IPS-15b (cell line): ENCODE measurements around the gene MRPL40.
A peak's percentile ranks its signal among the peaks of the same experiment; 100 is the strongest.

Experiments
- H3K27me3 ChIP-seq: one replicate; pipeline ENCODE4 v1.6.1; 2013; ENCODE audit warnings: low read length; ENCODE audit not compliant: control insufficient read depth, insufficient read depth
- H3K36me3 ChIP-seq: one replicate; pipeline ENCODE4 v1.6.1; 2013; ENCODE audit warnings: low read length; ENCODE audit not compliant: control insufficient read depth, insufficient read depth
- H3K4me1 ChIP-seq: one replicate; pipeline ENCODE4 v1.6.1; 2013; ENCODE audit warnings: mild to moderate bottlenecking, low read length; ENCODE audit not compliant: control insufficient read depth, insufficient read depth
- H3K4me3 ChIP-seq: one replicate; pipeline ENCODE4 v1.5.1; 2013; ENCODE audit warnings: low read depth, low read length
- H3K9ac ChIP-seq: one replicate; pipeline ENCODE4 v1.6.1; 2013; ENCODE audit warnings: low read depth, mild to moderate bottlenecking, low read length
- H3K9me3 ChIP-seq: one replicate; pipeline ENCODE4 v1.6.1; 2013; ENCODE audit warnings: mild to moderate bottlenecking, low read length; ENCODE audit not compliant: control insufficient read depth, insufficient read depth

Gene MRPL40

DNA sequence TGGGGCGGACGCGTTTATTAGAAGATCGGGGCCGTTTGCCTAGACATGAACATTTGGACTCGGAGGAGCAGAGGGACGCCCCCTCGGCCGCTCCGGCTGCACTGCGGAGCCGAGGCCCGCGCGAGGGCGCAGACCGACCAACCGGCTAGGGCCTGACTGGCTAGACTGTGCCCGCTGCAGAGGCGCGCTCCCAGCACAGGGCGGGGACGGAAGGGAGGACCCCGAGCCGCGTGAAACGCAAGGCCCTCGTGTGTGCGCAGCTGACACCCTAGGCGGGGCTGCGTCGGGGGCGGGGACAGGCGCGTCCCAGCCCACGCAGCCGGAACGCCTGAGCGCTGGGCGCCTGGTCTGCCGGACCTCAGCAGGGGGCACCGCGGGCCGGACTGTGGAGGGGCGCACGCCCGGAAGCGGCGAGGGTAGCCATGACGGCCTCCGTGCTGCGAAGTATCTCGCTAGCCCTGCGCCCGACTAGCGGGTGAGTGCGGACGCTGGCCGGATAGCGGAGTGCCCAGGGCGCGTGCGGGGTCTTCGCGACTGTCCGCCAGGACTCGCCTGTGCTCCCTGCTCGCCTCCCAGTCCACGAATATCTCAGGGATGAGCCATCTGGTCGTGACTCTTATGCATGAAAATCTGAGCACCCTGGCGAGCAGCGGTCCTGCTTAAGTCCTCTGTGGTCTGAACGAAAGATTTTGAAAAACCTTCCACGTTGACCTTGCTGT, at the start of gene MRPL40:
MRPL40 (plus strand) TSS at position 413 of the 719 bp plus-strand sequence; CDS start at position 423, 10 bp downstream.
- no peaks in the 10 kb centered on the region for H3K9me3 ChIP-seq
- peak within 1 kb of the TSS; percentile 95 for H3K9ac ChIP-seq
- H3K27me3 ChIP-seq = no peaks in the 10 kb centered on the region
- peak within 1 kb of the TSS; percentile 98 for H3K4me3 ChIP-seq
- H3K4me1 ChIP-seq = peaks cover 6% of the 10 kb centered on the region
- peaks cover 7% of the 10 kb centered on the region for H3K36me3 ChIP-seq

DNA sequence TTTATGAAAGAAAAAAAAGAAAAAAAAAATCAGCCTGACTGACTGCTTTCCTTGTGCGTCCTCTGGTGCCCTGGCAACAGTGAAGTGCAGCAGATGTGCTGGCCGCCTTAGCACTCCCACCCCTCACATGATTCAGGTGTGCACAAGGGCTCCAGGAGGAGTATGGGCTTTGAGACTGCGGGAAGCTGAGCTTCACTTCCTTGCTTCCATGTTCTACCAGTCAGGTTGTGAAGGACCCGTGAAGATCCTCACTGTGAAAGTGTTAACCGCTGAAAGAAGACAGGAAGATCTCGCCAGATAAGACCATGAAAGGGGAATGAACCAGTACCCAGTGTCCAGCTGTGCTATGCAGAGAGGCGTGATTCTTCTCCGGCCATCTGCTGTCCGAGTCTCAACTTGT, 49.1 kb upstream of the MRPL40 start:
- Histone ChIP-seq H3K4me3 (no peak overlapping the region), H3K36me3 (peaks cover 38% of the 10 kb centered on the region), H3K4me1 (no peaks in the 10 kb centered on the region), H3K9ac (no peak overlapping the region), H3K27me3 (no peaks in the 10 kb centered on the region), H3K9me3 (no peaks in the 10 kb centered on the region)

- H3K9me3 ChIP-seq = no peaks in the 10 kb centered on the region
- H3K27me3 ChIP-seq = no peaks in the 10 kb centered on the region
- H3K9ac ChIP-seq = no peak overlapping the region
- no peak overlapping the region for H3K4me3 ChIP-seq
- peaks cover 42% of the 10 kb centered on the region for H3K36me3 ChIP-seq
- H3K4me1 ChIP-seq = no peaks in the 10 kb centered on the region
These were observed 47.0 kb upstream of the MRPL40 start for GRCh38 chr22:19385221-19385906.

DNA sequence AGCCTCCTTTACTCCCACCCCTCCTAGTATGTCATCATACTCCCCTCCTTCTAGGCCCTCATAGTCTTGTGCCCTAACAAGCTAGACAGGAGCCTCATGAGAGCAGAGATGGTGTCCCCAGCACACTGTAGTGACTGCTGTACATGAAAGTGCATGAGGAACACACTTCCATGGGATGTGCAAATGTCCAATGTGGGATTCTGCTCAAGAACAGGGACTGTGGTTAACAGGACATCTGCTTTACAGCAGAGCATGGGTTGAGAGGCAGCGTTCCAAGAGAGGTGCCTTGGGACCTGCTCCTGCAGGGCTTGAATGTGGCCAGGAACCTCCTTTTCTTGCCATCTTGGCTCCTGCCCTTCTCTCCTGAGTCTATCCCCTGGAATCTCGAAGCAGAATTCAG, 46.1 kb upstream of the MRPL40 start:
- Histone ChIP-seq H3K27me3 (no peaks in the 10 kb centered on the region), H3K36me3 (peaks cover 45% of the 10 kb centered on the region), H3K9me3 (no peaks in the 10 kb centered on the region), H3K4me3 (no peak overlapping the region), H3K9ac (no peak overlapping the region), H3K4me1 (no peaks in the 10 kb centered on the region)

DNA sequence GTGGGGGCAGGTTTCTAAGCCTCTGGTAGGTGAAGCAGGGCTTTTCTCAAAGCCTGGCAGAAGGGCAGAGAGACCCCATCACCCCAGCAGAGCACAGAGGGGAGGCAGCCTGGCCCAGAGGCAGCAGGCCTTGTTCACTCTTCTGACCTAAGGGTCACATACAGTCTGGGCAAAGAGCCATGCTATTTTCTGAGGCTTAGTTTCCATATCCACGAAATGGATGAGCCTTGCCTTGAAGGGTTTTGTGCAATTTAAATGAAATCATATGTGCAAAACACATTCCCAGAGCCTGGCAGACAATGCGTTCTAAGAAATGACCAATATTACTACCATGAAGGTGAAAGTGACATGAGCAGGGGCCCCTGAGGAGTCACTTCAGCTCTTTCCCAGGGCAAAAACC, 45.3 kb upstream of the MRPL40 start:
- no peaks in the 10 kb centered on the region for H3K9me3 ChIP-seq
- no peaks in the 10 kb centered on the region for H3K4me1 ChIP-seq
- H3K36me3 ChIP-seq = peaks cover 50% of the 10 kb centered on the region
- no peaks in the 10 kb centered on the region for H3K27me3 ChIP-seq
- no peak overlapping the region for H3K4me3 ChIP-seq
- H3K9ac ChIP-seq = no peak overlapping the region

DNA sequence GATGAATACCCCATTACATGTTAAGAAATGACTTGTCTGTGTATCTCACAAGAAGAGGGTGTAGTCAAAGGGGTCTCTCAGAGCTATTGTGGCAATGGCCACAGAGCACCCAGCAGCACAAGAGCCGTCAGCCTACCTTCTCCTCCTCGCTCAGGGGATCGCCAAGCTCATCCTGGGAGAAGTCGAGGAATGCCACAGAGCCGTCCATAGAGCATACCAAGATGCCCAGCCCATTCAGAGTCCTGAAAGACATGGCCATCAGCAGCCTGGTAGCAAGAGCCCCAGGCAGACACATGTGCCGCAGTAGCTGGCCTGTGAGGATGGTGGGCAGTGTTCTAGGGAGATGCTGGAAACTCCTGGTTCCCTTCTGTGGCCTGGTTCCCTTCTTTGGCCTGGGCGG, 44.8 kb upstream of the MRPL40 start:
- H3K9ac ChIP-seq = no peak overlapping the region
- H3K4me1 ChIP-seq = no peaks in the 10 kb centered on the region
- no peaks in the 10 kb centered on the region for H3K27me3 ChIP-seq
- H3K9me3 ChIP-seq = no peaks in the 10 kb centered on the region
- no peak overlapping the region for H3K4me3 ChIP-seq
- H3K36me3 ChIP-seq = peaks cover 48% of the 10 kb centered on the region

GRCh38 chr22:19393704-19394103, 38.6 kb upstream of the MRPL40 start:
- Histone ChIP-seq H3K4me3 (no peak overlapping the region), H3K9me3 (no peaks in the 10 kb centered on the region), H3K27me3 (no peaks in the 10 kb centered on the region), H3K9ac (no peak overlapping the region), H3K36me3 (peaks cover 55% of the 10 kb centered on the region), H3K4me1 (no peaks in the 10 kb centered on the region)

DNA sequence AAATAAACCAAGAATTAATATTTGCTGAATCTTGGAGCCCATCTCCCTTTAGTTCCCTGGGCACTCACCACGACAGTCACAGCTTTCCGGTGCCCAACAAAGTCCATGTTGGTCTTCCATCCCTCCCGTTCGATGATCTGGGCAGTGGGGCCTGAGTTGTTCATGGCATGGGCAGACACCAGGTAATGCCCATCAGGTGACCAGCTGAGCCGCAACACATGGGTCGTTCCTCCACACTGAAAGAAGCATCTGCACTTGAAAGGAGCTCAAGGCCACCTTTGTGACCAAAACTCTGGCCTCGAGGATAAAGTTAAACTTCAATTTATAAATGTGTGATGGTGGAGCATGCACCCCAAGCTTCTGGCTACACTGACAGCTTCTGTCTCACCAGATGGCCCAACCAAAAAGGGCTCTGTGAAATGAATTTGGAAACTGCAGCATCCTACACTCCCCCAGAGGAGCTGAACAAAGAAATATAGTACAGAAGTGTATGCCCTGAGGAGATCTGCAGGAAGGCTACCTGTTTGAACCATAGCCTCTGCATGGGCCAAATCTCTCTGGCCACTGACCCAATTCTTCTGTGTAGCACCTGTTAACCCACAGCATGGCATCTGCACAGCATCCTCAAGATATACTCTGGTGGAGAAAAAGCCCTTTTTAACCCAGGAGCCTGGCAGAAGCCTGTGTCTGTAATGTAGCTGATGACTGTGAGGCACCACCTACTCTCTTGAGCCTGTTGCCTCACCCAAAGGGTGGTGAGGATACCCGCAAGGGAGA, 37.9 kb upstream of the MRPL40 start:
- Histone ChIP-seq H3K9ac (no peak overlapping the region), H3K4me1 (no peaks in the 10 kb centered on the region), H3K9me3 (no peaks in the 10 kb centered on the region), H3K4me3 (no peak overlapping the region), H3K27me3 (no peaks in the 10 kb centered on the region), H3K36me3 (peaks cover 51% of the 10 kb centered on the region)

GRCh38 chr22:19395276-19395675, 37.1 kb upstream of the MRPL40 start:
- H3K36me3 ChIP-seq = peaks cover 45% of the 10 kb centered on the region
- H3K4me3 ChIP-seq = no peak overlapping the region
- H3K9ac ChIP-seq = no peak overlapping the region
- no peaks in the 10 kb centered on the region for H3K27me3 ChIP-seq
- no peaks in the 10 kb centered on the region for H3K9me3 ChIP-seq
- H3K4me1 ChIP-seq = no peaks in the 10 kb centered on the region

DNA sequence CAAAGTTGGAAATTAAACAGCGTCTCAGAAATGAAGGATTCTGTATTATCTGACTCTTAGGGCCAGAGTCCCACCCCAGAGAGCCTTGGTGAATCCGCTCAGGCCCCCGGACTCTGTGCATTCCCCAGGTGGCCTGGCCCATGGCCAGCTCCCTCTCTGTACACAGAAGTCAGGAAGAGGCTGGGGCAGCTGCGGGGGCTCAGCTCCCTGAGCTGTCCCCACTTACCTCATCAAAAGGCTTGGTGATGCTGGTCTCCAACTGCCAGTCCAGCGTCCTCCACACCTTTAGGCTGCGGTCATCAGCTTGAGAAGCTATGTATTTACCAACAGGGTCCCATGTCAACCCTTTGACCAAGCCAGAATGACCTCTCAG, 35.8 kb upstream of the MRPL40 start:
- Histone ChIP-seq H3K4me1 (no peaks in the 10 kb centered on the region), H3K36me3 (peaks cover 52% of the 10 kb centered on the region), H3K27me3 (no peaks in the 10 kb centered on the region), H3K9ac (no peak overlapping the region), H3K4me3 (no peak overlapping the region), H3K9me3 (no peaks in the 10 kb centered on the region)

- H3K4me1 ChIP-seq = no peaks in the 10 kb centered on the region
- no peak overlapping the region for H3K4me3 ChIP-seq
- no peaks in the 10 kb centered on the region for H3K27me3 ChIP-seq
- H3K9ac ChIP-seq = no peak overlapping the region
- H3K9me3 ChIP-seq = no peaks in the 10 kb centered on the region
- peaks cover 48% of the 10 kb centered on the region for H3K36me3 ChIP-seq
These were observed 35.2 kb upstream of the MRPL40 start for GRCh38 chr22:19396934-19397733.
